Esophagus squamous epithelium (tissue), 5 donors: ENCODE data around the gene NHERF1. TPM values are rescaled to one million over a fixed set of nuclear protein-coding genes. Genes with fewer than 3 reads are reported as not detected.

Source experiments
- DNase-seq: peaks from one replicate; lab custom pipeline; 2025; lab: John Stamatoyannopoulos, UW
- H3K27ac ChIP-seq, 4 donors: fragments of 200-600 bp; sonication (generic); one replicate each; pipeline ENCODE4 v1.5.1; 2016 to 2019; ENCODE audit warnings: mild to moderate bottlenecking in 1 of 4
- H3K27me3 ChIP-seq, 4 donors: fragments of 200-600 bp; sonication (generic); 1 replicate in 3 of 4; 2 replicates in 1 of 4; pipeline versions ENCODE4 v1.5.1 to v1.6.0; 2017 to 2021; ENCODE audit warnings: antibody characterized with exemption in 1 of 4
- H3K36me3 ChIP-seq, 3 donors: fragments of 200-600 bp; sonication (generic); one replicate each; pipeline ENCODE4 v1.5.1; 2016 to 2019
- H3K4me1 ChIP-seq, 3 donors: fragments of 200-600 bp; sonication (generic); one replicate each; pipeline ENCODE4 v1.5.1; 2017 to 2019
- H3K4me3 ChIP-seq, 4 donors: fragments of 200-600 bp; sonication (generic); 1 replicate in 3 of 4; 2 replicates in 1 of 4; pipeline ENCODE4 v1.5.1; 2016 to 2019; ENCODE audit warnings: mild to moderate bottlenecking in 2 of 4, moderate library complexity in 1 of 4
- H3K9me3 ChIP-seq, 3 donors: fragments of 200-600 bp; sonication (generic); one replicate each; pipeline ENCODE4 v1.5.1; 2016 to 2019
- POLR2A ChIP-seq, 4 donors: fragments of 450-650 bp; IDR thresholded peaks; one replicate each; pipeline ENCODE4 v1.6.1; 2017; ENCODE audit warnings: antibody characterized with exemption in 4 of 4, mild to moderate bottlenecking in 4 of 4, moderate library complexity in 3 of 4
- WGBS, 2 donors: methylation state at CpG; one replicate each; pipeline ENCODE4 v1.1.5; 2018; 5-methylcytosine and 5-hydroxymethylcytosine counted together
- intact Hi-C: fragments of 100-400 bp; cut with DNase I; formaldehyde crosslinking; loops from one replicate; pipeline ENCODE4 v1.15.0; 2022
- total RNA-seq, 4 donors: library from RNA; depleted of rRNA; stranded (reverse); fragments of >200 nt; gene quantifications; one replicate each; pipeline ENCODE4 v1.1.0, GENCODE V29; 2016
- TF ChIP-seq, protein P1 (sequence below), 6 experiments: fragments of 450-650 bp in 4 of 6; fragments of 200-600 bp in 2 of 6; sonication (generic) in 2 of 6; IDR thresholded peaks; one replicate each; pipeline ENCODE4 v1.5.1; 2016 to 2019; ENCODE audit warnings: antibody characterized with exemption in 6 of 6, mild to moderate bottlenecking in 4 of 6, moderate library complexity in 4 of 6
- donor health status: DM: yes; HTN: yes; CAD: no.

NHERF1 gene
- total RNA-seq, 4 donors from 2014 or later, result 214 to 483 (median 313) TPM

DNA sequence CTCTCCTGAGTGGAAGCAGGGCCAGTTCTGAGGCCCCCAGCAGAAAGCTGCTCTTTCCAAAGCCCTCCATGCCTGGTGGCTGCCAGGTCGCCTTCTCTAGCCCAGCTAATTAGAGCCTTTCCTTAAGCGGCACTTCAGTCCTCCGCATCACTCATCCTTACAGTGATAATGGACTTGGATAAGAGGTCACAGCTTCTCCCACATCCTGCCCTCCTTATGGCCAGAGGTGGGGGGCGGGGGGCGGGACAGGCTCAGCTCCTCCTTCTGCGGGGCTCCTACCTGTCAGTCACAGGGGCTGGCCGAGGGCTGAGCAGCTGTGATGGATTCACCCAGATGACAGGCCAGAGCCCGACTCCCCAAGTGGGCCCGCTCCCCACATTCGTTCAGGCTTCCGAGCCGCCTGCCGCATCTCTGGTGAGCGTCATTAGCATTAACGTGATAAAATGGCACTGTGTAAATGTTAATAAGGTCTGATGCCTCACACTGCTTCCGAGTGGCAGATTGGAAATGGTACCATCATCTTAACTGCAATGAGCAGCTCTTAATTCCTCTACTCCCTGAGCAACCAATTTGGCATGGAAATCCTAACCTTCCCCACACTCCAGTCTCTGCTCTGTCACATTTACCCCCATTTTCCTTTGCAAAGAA is 70.0 kb downstream of the NHERF1 start:
- TF ChIP-seq POLR2A (IDR thresholded peaks at IDR 0.05), result no peak
- TF ChIP-seq, protein P1, sequence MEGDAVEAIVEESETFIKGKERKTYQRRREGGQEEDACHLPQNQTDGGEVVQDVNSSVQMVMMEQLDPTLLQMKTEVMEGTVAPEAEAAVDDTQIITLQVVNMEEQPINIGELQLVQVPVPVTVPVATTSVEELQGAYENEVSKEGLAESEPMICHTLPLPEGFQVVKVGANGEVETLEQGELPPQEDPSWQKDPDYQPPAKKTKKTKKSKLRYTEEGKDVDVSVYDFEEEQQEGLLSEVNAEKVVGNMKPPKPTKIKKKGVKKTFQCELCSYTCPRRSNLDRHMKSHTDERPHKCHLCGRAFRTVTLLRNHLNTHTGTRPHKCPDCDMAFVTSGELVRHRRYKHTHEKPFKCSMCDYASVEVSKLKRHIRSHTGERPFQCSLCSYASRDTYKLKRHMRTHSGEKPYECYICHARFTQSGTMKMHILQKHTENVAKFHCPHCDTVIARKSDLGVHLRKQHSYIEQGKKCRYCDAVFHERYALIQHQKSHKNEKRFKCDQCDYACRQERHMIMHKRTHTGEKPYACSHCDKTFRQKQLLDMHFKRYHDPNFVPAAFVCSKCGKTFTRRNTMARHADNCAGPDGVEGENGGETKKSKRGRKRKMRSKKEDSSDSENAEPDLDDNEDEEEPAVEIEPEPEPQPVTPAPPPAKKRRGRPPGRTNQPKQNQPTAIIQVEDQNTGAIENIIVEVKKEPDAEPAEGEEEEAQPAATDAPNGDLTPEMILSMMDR (IDR thresholded peaks at IDR 0.05), result no peak
- no peak overlapping the region for H3K4me3 ChIP-seq
- no peaks in the 10 kb centered on the region for H3K9me3 ChIP-seq
- peaks cover 0 to 19% (median 0%) of the 10 kb centered on the region in 3 donors for H3K4me1 ChIP-seq
- intact Hi-C loops, result no loop called here
- no peak overlapping the region for H3K27ac ChIP-seq
- WGBS, 2 donors, result 91 to 95% methylated on average over 7 to 13 of the region's 16 CpGs
- peaks cover 0 to 44% (median 5%) of the 10 kb centered on the region in 3 donors for H3K36me3 ChIP-seq
- no peaks in the 10 kb centered on the region for H3K27me3 ChIP-seq
- no peak for DNase-seq

Other genes starting within 250 kb of the NHERF1 start
- under 1 TPM in 2 of 4 donors, not detected in 2; 0.19 TPM for gene CD300LB, start 217.2 kb upstream of the NHERF1 start, total RNA-seq
- under 1 TPM in 3 of 4 donors, not detected in 1; 0.18 to 0.76 (median 0.42) TPM for gene CD300C, start 202.5 kb upstream of the NHERF1 start, total RNA-seq
- gene CD300H, start 181.1 kb upstream of the NHERF1 start, total RNA-seq, result not detected
- gene CD300LD, start 156.3 kb upstream of the NHERF1 start, total RNA-seq, result not detected
- gene CD300E, start 124.9 kb upstream of the NHERF1 start, total RNA-seq, result under 1 TPM; 0.15 to 0.53 (median 0.18) TPM
- 1 to 10 TPM in 2 of 4 donors, under 1 TPM in 2; 0.48 to 1.3 (median 0.89) TPM for gene CD300LF, start 35.7 kb upstream of the NHERF1 start, total RNA-seq
- gene RAB37, start 11.4 kb upstream of the NHERF1 start, total RNA-seq, result 1 to 10 TPM in 2 of 4 donors, under 1 TPM in 1, not detected in 1; 0.44 to 3.2 (median 1.6) TPM
- 10 to 100 TPM; 17.3 to 29.8 (median 24.5) TPM for gene NAT9, start 27.7 kb downstream of the NHERF1 start, total RNA-seq
- gene GRIN2C, start 111.3 kb downstream of the NHERF1 start, total RNA-seq, result 1 to 10 TPM in 1 of 4 donors, under 1 TPM in 2, not detected in 1; 0.13 to 4.6 (median 0.19) TPM
- gene FDXR, start 124.4 kb downstream of the NHERF1 start, total RNA-seq, result 10 to 100 TPM; 24.4 to 46.4 (median 32.4) TPM
- gene FADS6, start 145.0 kb downstream of the NHERF1 start, total RNA-seq, result 1 to 10 TPM in 2 of 4 donors, under 1 TPM in 2; 0.19 to 6.0 (median 1.9) TPM
- 10 to 100 TPM in 1 of 4 donors, 1 to 10 TPM in 3; 2.9 to 12.1 (median 6.7) TPM for gene USH1G, start 174.6 kb downstream of the NHERF1 start, total RNA-seq
- 1 to 10 TPM in 1 of 4 donors, under 1 TPM in 2, not detected in 1; 0.38 to 1.4 (median 0.41) TPM for gene OTOP2, start 175.6 kb downstream of the NHERF1 start, total RNA-seq
- 10 to 100 TPM in 3 of 4 donors, 1 to 10 TPM in 1; 7.1 to 33.9 (median 24.0) TPM for gene OTOP3, start 187.3 kb downstream of the NHERF1 start, total RNA-seq
- gene HID1, start 224.1 kb downstream of the NHERF1 start, total RNA-seq, result 1 to 10 TPM; 1.7 to 6.3 (median 2.6) TPM
- gene CDR2L, start 239.0 kb downstream of the NHERF1 start, total RNA-seq, result 1 to 10 TPM; 5.3 to 7.9 (median 6.7) TPM